Kidney (tissue), 14 donors: ENCODE data around the gene PIP4K2C. TPM values are rescaled to one million over a fixed set of nuclear protein-coding genes. Genes with fewer than 3 reads are reported as not detected.
"Not testable (repeated sequence)": the region's sequence is repeated elsewhere in the genome, so short reads cannot be mapped to it uniquely, and the experiment has no call there.

ENCODE experiments used
- DNase-seq, 5 donors: peaks; one replicate each; pipeline ENCODE4 v3.0.0-alpha.2; 2013 to 2020
- FAIRE-seq: peaks from 2 replicates; lab custom pipeline; 2012; peaks lifted over from hg19 to GRCh38; lab: Jason Lieb, UNC
- H3K27ac ChIP-seq, 2 donors: one replicate each; pipeline ENCODE4 v1.7.0; 2013; ENCODE audit warnings: low read depth in 2 of 2, low read length in 2 of 2, inconsistent platforms in 1 of 2
- H3K27me3 ChIP-seq: one replicate; pipeline ENCODE4 v1.7.1; 2013; ENCODE audit warnings: low read length, inconsistent platforms; ENCODE audit not compliant: control insufficient read depth, insufficient read depth
- H3K36me3 ChIP-seq, 3 donors: one replicate each; pipeline versions ENCODE4 v1.7.0 to v1.7.1; 2013; ENCODE audit warnings: low read length in 3 of 3, control low read depth in 1 of 3, inconsistent platforms in 1 of 3; ENCODE audit not compliant: insufficient read depth in 3 of 3, control insufficient read depth in 2 of 3
- H3K4me1 ChIP-seq, 3 donors: one replicate each; pipeline versions ENCODE4 v1.7.0 to v1.7.1; 2013; ENCODE audit warnings: low read length in 3 of 3, inconsistent platforms in 1 of 3, low read depth in 1 of 3; ENCODE audit not compliant: control insufficient read depth in 2 of 3, insufficient read depth in 2 of 3
- H3K4me3 ChIP-seq, 3 donors: one replicate each; pipeline versions ENCODE4 v1.7.0 to v1.8.1; 2013; ENCODE audit warnings: low read length in 3 of 3, control low read depth in 1 of 3, inconsistent platforms in 1 of 3
- H3K9ac ChIP-seq, 3 donors: one replicate each; pipeline versions ENCODE4 v1.7.0 to v1.7.1; 2013; ENCODE audit warnings: low read length in 3 of 3, control low read depth in 1 of 3, inconsistent platforms in 1 of 3
- H3K9me3 ChIP-seq, 3 donors: one replicate each; pipeline versions ENCODE4 v1.7.0 to v1.7.1; 2013; ENCODE audit warnings: low read length in 3 of 3, control low read depth in 1 of 3, inconsistent platforms in 1 of 3; ENCODE audit not compliant: control insufficient read depth in 2 of 3, insufficient read depth in 1 of 3
- intact Hi-C: fragments of 100-400 bp; cut with DNase I; formaldehyde crosslinking; loops from one replicate; pipeline ENCODE4 v1.11.1; 2022
- polyA plus RNA-seq: library from polyadenylated mRNA; stranded (reverse); fragments of 350-450 nt; fragmentation: Illumina TruSeq; extraction: RNeasy Lipid Tissue Mini Kit (QIAGEN cat#74804); gene quantifications from one replicate; pipeline ENCODE4 v1.2.3, GENCODE V29; 2014; ENCODE audit warnings: low read depth, low replicate concordance; ENCODE audit not compliant: insufficient read depth
- total RNA-seq: library from RNA; stranded (reverse); fragmentation: NEBNext Ultra II Directional; extraction: Animal tissue kit (Norgen Biotek cat#: 25700); gene quantifications from one replicate; pipeline ENCODE4 v1.2.1, GENCODE V29; 2021
- TF ChIP-seq, protein P1 (sequence below): IDR thresholded peaks from 3 replicates; pipeline ENCODE4 v1.5.1; 2012; ENCODE audit warnings: mild to moderate bottlenecking, moderate library complexity, borderline replicate concordance; ENCODE audit not compliant: insufficient read depth; ENCODE audit errors: extremely low read depth
- donor health status: control.
- donor health status: control.
- donor health status: control.
- donor health status: control.
- donor health status: control.
- donor health status: DM: yes; HTN: yes; CAD: no.
- donor health status: Normal renal cell carcinoma (clear cell type).

The PIP4K2C gene
- total and polyA plus RNA-seq, 2 donors from 2014 or later = 43.2 to 52.4 TPM

- no peaks in the 10 kb centered on the region for H3K4me1 ChIP-seq
- intact Hi-C loops = no loop called here
Measured at GRCh38 chr12:57641699-57642442, 50.9 kb downstream of the PIP4K2C start.

DNA sequence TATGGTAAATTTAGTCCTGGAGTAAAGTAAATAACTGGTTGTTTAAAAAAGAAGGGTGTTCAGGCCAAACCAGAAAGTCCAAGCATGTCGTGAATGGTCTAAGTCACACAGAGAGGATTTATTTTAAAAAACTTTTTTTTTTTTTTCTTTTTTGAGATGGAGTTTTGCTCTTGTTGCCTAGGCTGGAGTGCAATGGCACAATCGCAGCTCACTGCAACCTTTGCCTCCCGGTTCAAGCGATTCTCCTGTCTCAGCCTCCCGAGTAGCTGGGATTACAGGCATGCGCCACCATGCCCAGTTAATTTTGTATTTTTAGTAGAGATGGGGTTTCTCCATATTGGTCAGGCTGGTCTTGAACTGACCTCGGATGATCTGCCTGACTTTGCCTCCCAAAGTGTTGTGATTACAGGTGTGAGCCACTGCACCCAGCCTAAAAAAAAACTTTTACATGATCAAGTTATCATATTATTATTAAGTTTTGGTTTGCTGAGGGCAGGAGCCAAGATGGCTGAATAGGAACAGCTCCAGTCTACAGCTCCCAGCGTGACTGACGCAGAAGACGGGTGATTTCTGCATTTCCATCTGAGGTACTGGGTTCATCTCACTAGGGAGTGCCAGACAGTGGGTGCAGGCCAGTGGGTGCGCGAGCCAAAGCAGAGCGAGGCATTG lies 55.1 kb downstream of the PIP4K2C start:
- H3K9ac ChIP-seq, DNase-seq, H3K27me3 ChIP-seq, FAIRE-seq, H3K36me3 ChIP-seq, intact Hi-C loops, H3K4me3 ChIP-seq, H3K27ac ChIP-seq, H3K9me3 ChIP-seq, H3K4me1 ChIP-seq: not testable (repeated sequence)

More at GRCh38 chr12:57641699-57642442, 50.9 kb downstream of the PIP4K2C start:
- H3K4me3 ChIP-seq = no peak overlapping the region
- TF ChIP-seq, protein P1, sequence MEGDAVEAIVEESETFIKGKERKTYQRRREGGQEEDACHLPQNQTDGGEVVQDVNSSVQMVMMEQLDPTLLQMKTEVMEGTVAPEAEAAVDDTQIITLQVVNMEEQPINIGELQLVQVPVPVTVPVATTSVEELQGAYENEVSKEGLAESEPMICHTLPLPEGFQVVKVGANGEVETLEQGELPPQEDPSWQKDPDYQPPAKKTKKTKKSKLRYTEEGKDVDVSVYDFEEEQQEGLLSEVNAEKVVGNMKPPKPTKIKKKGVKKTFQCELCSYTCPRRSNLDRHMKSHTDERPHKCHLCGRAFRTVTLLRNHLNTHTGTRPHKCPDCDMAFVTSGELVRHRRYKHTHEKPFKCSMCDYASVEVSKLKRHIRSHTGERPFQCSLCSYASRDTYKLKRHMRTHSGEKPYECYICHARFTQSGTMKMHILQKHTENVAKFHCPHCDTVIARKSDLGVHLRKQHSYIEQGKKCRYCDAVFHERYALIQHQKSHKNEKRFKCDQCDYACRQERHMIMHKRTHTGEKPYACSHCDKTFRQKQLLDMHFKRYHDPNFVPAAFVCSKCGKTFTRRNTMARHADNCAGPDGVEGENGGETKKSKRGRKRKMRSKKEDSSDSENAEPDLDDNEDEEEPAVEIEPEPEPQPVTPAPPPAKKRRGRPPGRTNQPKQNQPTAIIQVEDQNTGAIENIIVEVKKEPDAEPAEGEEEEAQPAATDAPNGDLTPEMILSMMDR = no peak
- no peaks in the 10 kb centered on the region for H3K27me3 ChIP-seq
- no peak overlapping the region for H3K27ac ChIP-seq
- H3K9ac ChIP-seq = no peak overlapping the region
- DNase-seq = no peak
- no peaks in the 10 kb centered on the region for H3K9me3 ChIP-seq
- FAIRE-seq = no peak
- H3K36me3 ChIP-seq = no peaks in the 10 kb centered on the region

DNA sequence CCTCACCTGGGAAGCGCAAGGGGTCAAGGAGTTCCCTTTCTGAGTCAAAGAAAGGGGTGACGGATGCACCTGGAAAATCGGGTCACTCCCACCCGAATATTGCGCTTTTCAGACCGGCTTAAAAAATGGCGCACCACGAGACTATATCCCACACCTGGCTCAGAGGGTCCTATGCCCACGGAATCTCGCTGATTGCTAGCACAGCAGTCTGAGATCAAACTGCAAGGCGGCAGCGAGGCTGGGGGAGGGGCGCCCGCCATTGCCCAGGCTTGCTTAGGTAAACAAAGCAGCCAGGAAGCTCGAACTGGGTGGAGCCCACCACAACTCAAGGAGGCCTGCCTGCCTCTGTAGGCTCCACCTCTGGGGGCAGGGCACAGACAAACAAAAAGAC lies 55.7 kb downstream of the PIP4K2C start:
- H3K27ac ChIP-seq, H3K36me3 ChIP-seq, FAIRE-seq, intact Hi-C loops, H3K9me3 ChIP-seq, DNase-seq, H3K4me3 ChIP-seq, H3K27me3 ChIP-seq, H3K9ac ChIP-seq, H3K4me1 ChIP-seq: not testable (repeated sequence)

Other genes starting within 250 kb of the PIP4K2C start
- gene R3HDM2, start 160.1 kb upstream of the PIP4K2C start, total RNA-seq = 67.3 TPM
- gene R3HDM2, start 160.1 kb upstream of the PIP4K2C start, polyA plus RNA-seq = 16.5 TPM
- not detected for gene INHBC, start 156.4 kb upstream of the PIP4K2C start, total RNA-seq
- not detected for gene INHBC, start 156.4 kb upstream of the PIP4K2C start, polyA plus RNA-seq
- 0.19 TPM for gene INHBE, start 135.9 kb upstream of the PIP4K2C start, total RNA-seq
- 0.30 TPM for gene INHBE, start 135.9 kb upstream of the PIP4K2C start, polyA plus RNA-seq
- 2.8 TPM for gene GLI1, start 131.4 kb upstream of the PIP4K2C start, total RNA-seq
- 1.4 TPM for gene GLI1, start 131.4 kb upstream of the PIP4K2C start, polyA plus RNA-seq
- 18.1 TPM for gene ARHGAP9, start 111.3 kb upstream of the PIP4K2C start, total RNA-seq
- gene ARHGAP9, start 111.3 kb upstream of the PIP4K2C start, polyA plus RNA-seq = 3.8 TPM
- gene MARS1, start 103.1 kb upstream of the PIP4K2C start, total RNA-seq = 158 TPM
- 62.8 TPM for gene MARS1, start 103.1 kb upstream of the PIP4K2C start, polyA plus RNA-seq
- 34.1 TPM for gene DDIT3, start 70.7 kb upstream of the PIP4K2C start, total RNA-seq
- gene DDIT3, start 70.7 kb upstream of the PIP4K2C start, polyA plus RNA-seq = 83.1 TPM
- gene MBD6, start 68.4 kb upstream of the PIP4K2C start, total RNA-seq = 118 TPM
- gene MBD6, start 68.4 kb upstream of the PIP4K2C start, polyA plus RNA-seq = 38.4 TPM
- gene DCTN2, start 44.0 kb upstream of the PIP4K2C start, total RNA-seq = 110 TPM
- gene DCTN2, start 44.0 kb upstream of the PIP4K2C start, polyA plus RNA-seq = 133 TPM
- 1.3 TPM for gene KIF5A, start 41.1 kb upstream of the PIP4K2C start, total RNA-seq
- gene KIF5A, start 41.1 kb upstream of the PIP4K2C start, polyA plus RNA-seq = 0.69 TPM
- 34.5 TPM for gene DTX3, start 13.6 kb downstream of the PIP4K2C start, total RNA-seq
- gene DTX3, start 13.6 kb downstream of the PIP4K2C start, polyA plus RNA-seq = 41.2 TPM
- 15.0 TPM for gene ARHGEF25, start 20.2 kb downstream of the PIP4K2C start, total RNA-seq
- gene ARHGEF25, start 20.2 kb downstream of the PIP4K2C start, polyA plus RNA-seq = 10.9 TPM
- 2.0 TPM for gene B4GALNT1, start 42.0 kb downstream of the PIP4K2C start, total RNA-seq
- 1.6 TPM for gene B4GALNT1, start 42.0 kb downstream of the PIP4K2C start, polyA plus RNA-seq
- 325 TPM for gene OS9, start 102.9 kb downstream of the PIP4K2C start, total RNA-seq
- 256 TPM for gene OS9, start 102.9 kb downstream of the PIP4K2C start, polyA plus RNA-seq
- gene AGAP2, start 147.6 kb downstream of the PIP4K2C start, total RNA-seq = 3.7 TPM
- gene AGAP2, start 147.6 kb downstream of the PIP4K2C start, polyA plus RNA-seq = 0.13 TPM
- gene TSPAN31, start 153.8 kb downstream of the PIP4K2C start, total RNA-seq = 53.3 TPM
- gene TSPAN31, start 153.8 kb downstream of the PIP4K2C start, polyA plus RNA-seq = 60.1 TPM
- 69.1 TPM for gene CDK4, start 161.1 kb downstream of the PIP4K2C start, total RNA-seq
- 118 TPM for gene CDK4, start 161.1 kb downstream of the PIP4K2C start, polyA plus RNA-seq
- gene MARCHF9, start 163.9 kb downstream of the PIP4K2C start, total RNA-seq = 22.9 TPM
- 38.4 TPM for gene MARCHF9, start 163.9 kb downstream of the PIP4K2C start, polyA plus RNA-seq
- 3.5 TPM for gene CYP27B1, start 175.9 kb downstream of the PIP4K2C start, total RNA-seq
- 33.4 TPM for gene CYP27B1, start 175.9 kb downstream of the PIP4K2C start, polyA plus RNA-seq
- gene METTL1, start 180.9 kb downstream of the PIP4K2C start, total RNA-seq = 23.4 TPM
- gene METTL1, start 180.9 kb downstream of the PIP4K2C start, polyA plus RNA-seq = 69.4 TPM
- gene EEF1AKMT3, start 181.4 kb downstream of the PIP4K2C start, total RNA-seq = 10.4 TPM
- 15.3 TPM for gene EEF1AKMT3, start 181.4 kb downstream of the PIP4K2C start, polyA plus RNA-seq
- 32.8 TPM for gene TSFM, start 191.6 kb downstream of the PIP4K2C start, total RNA-seq
- gene TSFM, start 191.6 kb downstream of the PIP4K2C start, polyA plus RNA-seq = 84.6 TPM
- 7.7 TPM for gene AVIL, start 227.5 kb downstream of the PIP4K2C start, total RNA-seq
- 4.1 TPM for gene AVIL, start 227.5 kb downstream of the PIP4K2C start, polyA plus RNA-seq